ENCODE data around the gene PGF. TPM values are rescaled to one million over a fixed set of nuclear protein-coding genes. Genes with fewer than 3 reads are reported as not detected.

The PGF gene
- total and polyA plus RNA-seq, 2 of the 13 experiments (the other 11 are each of a cell fraction or from before 2014, with no cell fraction given), result 10.7 to 27.5 TPM

- TF ChIP-seq, protein P1, sequence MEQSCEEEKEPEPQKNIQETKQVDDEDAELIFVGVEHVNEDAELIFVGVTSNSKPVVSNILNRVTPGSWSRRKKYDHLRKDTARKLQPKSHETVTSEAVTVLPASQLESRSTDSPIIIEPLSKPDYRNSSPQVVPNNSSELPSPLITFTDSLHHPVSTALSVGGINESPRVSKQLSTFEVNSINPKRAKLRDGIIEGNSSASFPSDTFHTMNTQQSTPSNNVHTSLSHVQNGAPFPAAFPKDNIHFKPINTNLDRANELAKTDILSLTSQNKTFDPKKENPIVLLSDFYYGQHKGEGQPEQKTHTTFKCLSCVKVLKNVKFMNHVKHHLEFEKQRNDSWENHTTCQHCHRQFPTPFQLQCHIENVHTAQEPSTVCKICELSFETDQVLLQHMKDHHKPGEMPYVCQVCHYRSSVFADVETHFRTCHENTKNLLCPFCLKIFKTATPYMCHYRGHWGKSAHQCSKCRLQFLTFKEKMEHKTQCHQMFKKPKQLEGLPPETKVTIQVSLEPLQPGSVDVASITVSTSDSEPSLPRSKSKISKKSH (CRISPR knock-in tag; IDR thresholded peaks at IDR 0.05; ENCODE audit: borderline replicate concordance), result peak; percentile 86; the same call in 1 of the 2 replicates
- TF ChIP-seq MIER2 (CRISPR knock-in tag; IDR thresholded peaks at IDR 0.05) (0 out of 2 replicates have a peak, but pooled peaks have one; percentile 43), THAP11 (CRISPR knock-in tag; IDR thresholded peaks at IDR 0.05) (peak; percentile 84), ZNF333 (CRISPR knock-in tag; IDR thresholded peaks at IDR 0.05; ENCODE audit: borderline replicate concordance) (no peak), ZNF598 (CRISPR knock-in tag; IDR thresholded peaks at IDR 0.05; ENCODE audit: borderline replicate concordance) (0 out of 2 replicates have a peak, but pooled peaks have one; percentile 23), SP5 (CRISPR knock-in tag; IDR thresholded peaks at IDR 0.05; ENCODE audit: borderline replicate concordance, low read depth) (no peak), ATRX (CRISPR knock-in tag; IDR thresholded peaks at IDR 0.05; ENCODE audit: borderline replicate concordance) (no peak), REL (CRISPR knock-in tag; conservative IDR thresholded peaks at IDR 0.05) (no peak), SRF (IDR thresholded peaks at IDR 0.05; ENCODE audit: low read depth, low read length) (no peak), KAT7 (CRISPR knock-in tag; IDR thresholded peaks at IDR 0.05; ENCODE audit: borderline replicate concordance) (no peak), SYNCRIP (IDR thresholded peaks at IDR 0.05; ENCODE audit: insufficient read depth, low read depth, low read length) (no peak), ZBTB42 (CRISPR knock-in tag; IDR thresholded peaks at IDR 0.05) (no peak), MXI1 (IDR thresholded peaks at IDR 0.05; ENCODE audit: borderline replicate concordance, low read depth, low read length) (peak; percentile 100), ASH2L (IDR thresholded peaks at IDR 0.05; ENCODE audit: insufficient read length, low read depth, low read length) (peak; percentile 62), ARNT2 (CRISPR knock-in tag; IDR thresholded peaks at IDR 0.05; ENCODE audit: low read depth) (peak; percentile 89), ZBED4 (CRISPR knock-in tag; IDR thresholded peaks at IDR 0.05; ENCODE audit: borderline replicate concordance) (0 out of 2 replicates have a peak, but pooled peaks have one; percentile 44), CAMTA2 (CRISPR knock-in tag; IDR thresholded peaks at IDR 0.05; ENCODE audit: borderline replicate concordance) (no peak), XRCC5 (optimal IDR thresholded peaks at IDR 0.05; ENCODE audit: low read length) (peak; percentile 40), CC2D1A (CRISPR knock-in tag; IDR thresholded peaks at IDR 0.05) (0 out of 2 replicates have a peak, but pooled peaks have one; percentile 79), HDAC1 (CRISPR knock-in tag; IDR thresholded peaks at IDR 0.05) (peak; percentile 92), ZNF670 (CRISPR knock-in tag; IDR thresholded peaks at IDR 0.05; ENCODE audit: borderline replicate concordance) (peak; percentile 68; the same call in 1 of the 2 replicates), CBX5 (CRISPR knock-in tag; IDR thresholded peaks at IDR 0.05; ENCODE audit: borderline replicate concordance) (no peak; the same call in 1 of the 2 replicates)
- TF ChIP-seq, protein P2, sequence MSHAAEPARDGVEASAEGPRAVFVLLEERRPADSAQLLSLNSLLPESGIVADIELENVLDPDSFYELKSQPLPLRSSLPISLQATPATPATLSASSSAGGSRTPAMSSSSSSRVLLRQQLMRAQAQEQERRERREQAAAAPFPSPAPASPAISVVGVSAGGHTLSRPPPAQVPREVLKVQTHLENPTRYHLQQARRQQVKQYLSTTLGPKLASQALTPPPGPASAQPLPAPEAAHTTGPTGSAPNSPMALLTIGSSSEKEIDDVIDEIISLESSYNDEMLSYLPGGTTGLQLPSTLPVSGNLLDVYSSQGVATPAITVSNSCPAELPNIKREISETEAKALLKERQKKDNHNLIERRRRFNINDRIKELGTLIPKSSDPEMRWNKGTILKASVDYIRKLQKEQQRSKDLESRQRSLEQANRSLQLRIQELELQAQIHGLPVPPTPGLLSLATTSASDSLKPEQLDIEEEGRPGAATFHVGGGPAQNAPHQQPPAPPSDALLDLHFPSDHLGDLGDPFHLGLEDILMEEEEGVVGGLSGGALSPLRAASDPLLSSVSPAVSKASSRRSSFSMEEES (CRISPR knock-in tag; IDR thresholded peaks at IDR 0.05), result peak; percentile 90
Observed at GRCh38 chr14:74898694-74899093, 56.7 kb downstream of the PGF start (continued).
